Kidney epithelial cell (primary cell): ENCODE data around the gene MED8. TPM values are rescaled to one million over a fixed set of nuclear protein-coding genes. Genes with fewer than 3 reads are reported as not detected.

Source experiments
- DNase-seq: peaks from one replicate; pipeline ENCODE4 v3.0.0-alpha.2; 2010; ENCODE audit warnings: low read depth
- H3K27me3 ChIP-seq: 2 replicates; pipeline ENCODE4 v1.6.0; 2011; ENCODE audit warnings: low read length; ENCODE audit not compliant: control insufficient read depth, insufficient read depth
- H3K36me3 ChIP-seq: 2 replicates; pipeline ENCODE4 v1.5.1; 2011; ENCODE audit warnings: low read length; ENCODE audit not compliant: control insufficient read depth, insufficient read depth
- H3K4me3 ChIP-seq: 2 replicates; pipeline ENCODE4 v1.5.1; 2011; ENCODE audit warnings: low read depth, mild to moderate bottlenecking, control low read depth, low read length
- total RNA-seq: library from RNA; depleted of rRNA; stranded (reverse); fragments of >200 nt; gene quantifications from 2 replicates; pipeline ENCODE4 v1.2.3, GENCODE V29; 2015
- TF ChIP-seq, protein P1 (sequence below): IDR thresholded peaks from 2 replicates; pipeline ENCODE4 v1.5.1; 2011; ENCODE audit warnings: mild to moderate bottlenecking, moderate library complexity, low read length, control low read depth, inconsistent platforms; ENCODE audit not compliant: insufficient read depth, poor library complexity, severe bottlenecking

The MED8 gene
- total RNA-seq: 44.5 and 48.7 TPM in 2 replicates

- peak; percentile 63 for DNase-seq
- peak within 1 kb of the TSS; percentile 81 for H3K4me3 ChIP-seq
Observed at GRCh38 chr1:43389326-43390313, at the start of gene MED8, which contains the start of gene SZT2. Gene MED8, minus strand, starts transcription at chr1:43389800. Its CDS starts 36 bp downstream, at chr1:43389764. Gene SZT2, plus strand, starts transcription at chr1:43389899. Its CDS starts 70 bp downstream, at chr1:43389969.

DNA sequence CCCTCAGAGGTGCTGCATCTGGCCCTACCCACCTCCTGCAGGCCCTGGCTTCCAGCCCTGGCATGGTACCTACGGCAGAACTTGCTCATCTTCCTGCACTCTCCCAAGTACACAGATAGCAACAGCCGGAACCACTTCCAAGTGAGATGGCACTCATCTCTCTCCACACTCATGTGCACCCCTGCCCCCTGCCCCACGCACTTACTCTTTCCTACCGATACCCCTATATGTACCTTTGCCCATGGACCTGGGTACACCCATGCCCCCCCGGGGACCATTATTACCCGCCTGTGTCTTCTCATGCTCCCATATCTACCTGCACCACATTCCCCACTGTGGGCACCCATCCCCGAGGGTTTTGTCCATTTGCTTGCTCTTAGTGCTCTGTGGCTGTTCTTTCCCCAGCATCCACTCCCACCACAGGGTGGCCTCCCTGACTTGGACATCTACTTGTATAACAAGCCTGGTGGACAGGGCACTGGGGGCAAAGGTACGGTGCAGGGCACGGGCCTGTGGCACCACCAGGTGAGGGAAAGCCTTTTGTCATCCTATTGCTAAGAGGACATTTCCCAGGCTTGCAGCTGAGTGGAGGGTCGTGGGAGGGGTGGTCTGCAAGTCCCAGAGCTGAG is 49.5 kb upstream of the MED8 start:
- Histone ChIP-seq H3K36me3 (no peaks in the 10 kb centered on the region), H3K27me3 (no peaks in the 10 kb centered on the region), H3K4me3 (no peak overlapping the region)
- TF ChIP-seq, protein P1, sequence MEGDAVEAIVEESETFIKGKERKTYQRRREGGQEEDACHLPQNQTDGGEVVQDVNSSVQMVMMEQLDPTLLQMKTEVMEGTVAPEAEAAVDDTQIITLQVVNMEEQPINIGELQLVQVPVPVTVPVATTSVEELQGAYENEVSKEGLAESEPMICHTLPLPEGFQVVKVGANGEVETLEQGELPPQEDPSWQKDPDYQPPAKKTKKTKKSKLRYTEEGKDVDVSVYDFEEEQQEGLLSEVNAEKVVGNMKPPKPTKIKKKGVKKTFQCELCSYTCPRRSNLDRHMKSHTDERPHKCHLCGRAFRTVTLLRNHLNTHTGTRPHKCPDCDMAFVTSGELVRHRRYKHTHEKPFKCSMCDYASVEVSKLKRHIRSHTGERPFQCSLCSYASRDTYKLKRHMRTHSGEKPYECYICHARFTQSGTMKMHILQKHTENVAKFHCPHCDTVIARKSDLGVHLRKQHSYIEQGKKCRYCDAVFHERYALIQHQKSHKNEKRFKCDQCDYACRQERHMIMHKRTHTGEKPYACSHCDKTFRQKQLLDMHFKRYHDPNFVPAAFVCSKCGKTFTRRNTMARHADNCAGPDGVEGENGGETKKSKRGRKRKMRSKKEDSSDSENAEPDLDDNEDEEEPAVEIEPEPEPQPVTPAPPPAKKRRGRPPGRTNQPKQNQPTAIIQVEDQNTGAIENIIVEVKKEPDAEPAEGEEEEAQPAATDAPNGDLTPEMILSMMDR: no peak
- no peak for DNase-seq

More at GRCh38 chr1:43389326-43390313, at the start of gene MED8, which contains the start of gene SZT2:
- Histone ChIP-seq H3K36me3 (peaks cover 3% of the 10 kb centered on the region), H3K27me3 (no peaks in the 10 kb centered on the region)
- TF ChIP-seq, protein P1: no peak

- H3K4me3 ChIP-seq: no peak overlapping the region
- H3K27me3 ChIP-seq: no peaks in the 10 kb centered on the region
- no peaks in the 10 kb centered on the region for H3K36me3 ChIP-seq
- TF ChIP-seq, protein P1: no peak
- no peak for DNase-seq
Observed at GRCh38 chr1:43438576-43438952, 49.0 kb upstream of the MED8 start.

DNA sequence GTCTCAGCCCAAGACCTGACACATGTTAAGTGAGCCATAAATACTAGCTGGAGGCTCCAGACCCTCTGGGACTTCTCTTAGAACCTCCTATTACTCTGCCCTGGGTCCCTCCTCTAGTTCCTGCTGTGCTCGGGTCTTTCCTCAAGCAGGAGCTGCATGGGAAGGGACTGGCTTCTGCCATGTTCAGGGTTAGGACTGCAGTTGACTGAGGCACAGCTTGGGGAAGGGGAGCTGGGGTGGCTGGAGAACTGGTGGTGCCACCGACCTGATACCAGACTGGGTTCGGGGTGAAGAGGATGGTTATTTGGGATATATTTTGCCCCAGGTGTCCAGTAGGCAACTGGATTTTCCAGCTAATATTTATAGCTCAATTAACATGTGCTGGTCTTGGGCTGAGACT is 48.4 kb upstream of the MED8 start:
- Histone ChIP-seq H3K4me3 (no peak overlapping the region), H3K27me3 (no peaks in the 10 kb centered on the region), H3K36me3 (no peaks in the 10 kb centered on the region)
- TF ChIP-seq, protein P1: no peak
- DNase-seq: no peak

GRCh38 chr1:43437031-43437973 is 47.7 kb upstream of the MED8 start:
- Histone ChIP-seq H3K27me3 (no peaks in the 10 kb centered on the region), H3K4me3 (no peak overlapping the region), H3K36me3 (no peaks in the 10 kb centered on the region)
- DNase-seq: no peak
- TF ChIP-seq, protein P1: no peak
